Neural cell (in vitro differentiated cells): ENCODE data around the gene KDM4B.

Source experiments
- CTCF ChIP-seq: fragments of 450-650 bp; IDR thresholded peaks from 2 replicates; pipeline ENCODE4 v1.5.1; 2014; ENCODE audit warnings: antibody characterized with exemption, mild to moderate bottlenecking, moderate library complexity; ENCODE audit not compliant: poor library complexity, severe bottlenecking
- EP300 ChIP-seq: fragments of 450-650 bp; conservative IDR thresholded peaks from 2 replicates; pipeline ENCODE4 v1.6.1; 2014; ENCODE audit warnings: antibody characterized with exemption, mild to moderate bottlenecking, moderate library complexity; ENCODE audit not compliant: poor library complexity, severe bottlenecking
- MXI1 ChIP-seq: fragments of 450-650 bp; conservative IDR thresholded peaks from 2 replicates; pipeline ENCODE4 v1.6.1; 2014; ENCODE audit warnings: antibody characterized with exemption, mild to moderate bottlenecking; ENCODE audit not compliant: poor library complexity, severe bottlenecking
- REST ChIP-seq: IDR thresholded peaks from 2 replicates; pipeline ENCODE4 v1.6.1; 2012; ENCODE audit warnings: borderline replicate concordance

- TF ChIP-seq EP300 (no peak), MXI1 (no peak), CTCF (no peak), REST (no peak)
These were observed 16.0 kb upstream of the KDM4B start for GRCh38 chr19:4952945-4953344.
